ENCODE results near the gene LITAF.

Gene LITAF

DNA sequence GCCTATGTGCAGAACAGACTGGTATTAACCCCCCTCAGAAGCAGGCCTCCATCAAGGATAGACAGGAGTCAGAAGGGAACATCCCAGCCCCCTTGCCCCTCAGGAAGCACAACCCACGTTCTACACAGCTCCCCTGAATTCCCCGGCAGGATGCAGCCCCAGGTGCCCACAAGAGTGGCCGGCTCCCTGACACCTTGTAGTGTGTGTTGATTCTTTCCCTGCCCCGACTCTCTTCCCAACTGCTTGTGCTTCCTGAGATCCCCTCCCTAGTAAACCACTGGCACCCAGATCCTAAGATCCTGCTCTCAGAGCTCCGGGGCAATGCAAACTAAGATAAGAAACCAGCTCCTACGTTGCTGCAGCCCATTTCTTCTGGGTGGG, 34.8 kb upstream of the LITAF start:
- H3K36me3 ChIP-seq (ENCODE audit: insufficient read depth, low read length), result no peaks in the 10 kb centered on the region
- no peak overlapping the region for H2AFZ ChIP-seq (ENCODE audit: low read length)
- H3F3A ChIP-seq (ENCODE audit: low read depth), result no peaks in the 10 kb centered on the region; the same call in 1 of the 2 replicates
- no peak overlapping the region for H3K4me2 ChIP-seq (ENCODE audit: low read depth, low read length, poor library complexity, severe bottlenecking)
- H3K9me3 ChIP-seq (ENCODE audit: insufficient read depth, low read depth, low read length), result no peaks in the 10 kb centered on the region
- no peaks in the 10 kb centered on the region for H3K9me2 ChIP-seq (replicated peaks; ENCODE audit: low read depth, low read length)
- H3K9ac ChIP-seq (ENCODE audit: low read depth, low read length, poor library complexity, severe bottlenecking), result no peak overlapping the region
- H3K27me3 ChIP-seq (ENCODE audit: insufficient read depth, low read length, poor library complexity, severe bottlenecking), result no peaks in the 10 kb centered on the region
- peaks cover 18% of the 10 kb centered on the region for H3K4me1 ChIP-seq (ENCODE audit: insufficient read depth, low read length, poor library complexity, severe bottlenecking)
- H3K79me2 ChIP-seq (ENCODE audit: insufficient read depth, low read length), result no peaks in the 10 kb centered on the region
- H3K4me3 ChIP-seq (ENCODE audit: low read length, poor library complexity, severe bottlenecking), result no peak overlapping the region
- no peak for TF ChIP-seq EZH2phosphoT487 (IDR thresholded peaks at IDR 0.05; ENCODE audit: borderline replicate concordance)
- TF ChIP-seq, protein P1, sequence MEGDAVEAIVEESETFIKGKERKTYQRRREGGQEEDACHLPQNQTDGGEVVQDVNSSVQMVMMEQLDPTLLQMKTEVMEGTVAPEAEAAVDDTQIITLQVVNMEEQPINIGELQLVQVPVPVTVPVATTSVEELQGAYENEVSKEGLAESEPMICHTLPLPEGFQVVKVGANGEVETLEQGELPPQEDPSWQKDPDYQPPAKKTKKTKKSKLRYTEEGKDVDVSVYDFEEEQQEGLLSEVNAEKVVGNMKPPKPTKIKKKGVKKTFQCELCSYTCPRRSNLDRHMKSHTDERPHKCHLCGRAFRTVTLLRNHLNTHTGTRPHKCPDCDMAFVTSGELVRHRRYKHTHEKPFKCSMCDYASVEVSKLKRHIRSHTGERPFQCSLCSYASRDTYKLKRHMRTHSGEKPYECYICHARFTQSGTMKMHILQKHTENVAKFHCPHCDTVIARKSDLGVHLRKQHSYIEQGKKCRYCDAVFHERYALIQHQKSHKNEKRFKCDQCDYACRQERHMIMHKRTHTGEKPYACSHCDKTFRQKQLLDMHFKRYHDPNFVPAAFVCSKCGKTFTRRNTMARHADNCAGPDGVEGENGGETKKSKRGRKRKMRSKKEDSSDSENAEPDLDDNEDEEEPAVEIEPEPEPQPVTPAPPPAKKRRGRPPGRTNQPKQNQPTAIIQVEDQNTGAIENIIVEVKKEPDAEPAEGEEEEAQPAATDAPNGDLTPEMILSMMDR (conservative IDR thresholded peaks at IDR 0.05; ENCODE audit: low read length), result no peak
- H4K20me1 ChIP-seq (ENCODE audit: insufficient read depth, low read length, poor library complexity, severe bottlenecking), result no peaks in the 10 kb centered on the region

DNA sequence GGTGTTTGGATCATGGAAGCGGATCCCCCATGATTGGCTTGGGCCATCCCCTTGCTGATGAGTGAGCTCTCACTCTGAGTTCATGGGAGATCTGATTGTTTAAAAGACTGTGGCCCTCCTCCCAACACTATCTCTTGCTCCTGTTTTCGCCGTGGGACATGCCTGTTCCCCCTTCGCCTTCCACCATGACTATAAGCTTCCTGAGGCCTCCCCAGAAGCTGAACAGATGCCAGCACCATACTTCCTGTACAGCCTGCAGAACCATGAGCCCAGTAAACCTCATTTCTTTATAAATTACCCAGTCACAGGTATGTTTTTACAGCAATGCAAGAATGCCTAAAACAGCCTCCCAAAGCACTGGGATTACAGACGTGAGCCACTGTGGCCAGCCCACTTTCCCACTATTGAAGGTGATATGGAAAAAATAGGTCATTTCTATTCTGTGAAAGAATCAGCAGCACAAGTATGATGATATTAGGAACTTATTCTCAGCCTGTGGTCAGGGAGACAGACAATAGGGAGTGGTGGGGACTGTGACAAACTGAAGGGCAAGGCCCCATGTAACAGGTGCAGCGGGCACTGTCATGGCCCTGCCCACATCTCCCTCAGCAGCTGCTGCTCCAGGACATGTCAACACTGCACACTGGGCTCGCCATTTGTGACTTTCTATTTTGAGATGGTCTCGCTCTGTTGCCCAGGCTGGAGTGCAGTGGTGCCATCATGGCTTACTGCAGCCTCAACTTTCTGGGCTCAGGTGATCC, 33.7 kb upstream of the LITAF start:
- TF ChIP-seq, protein P1 (conservative IDR thresholded peaks at IDR 0.05; ENCODE audit: low read length), result no peak
- TF ChIP-seq EZH2phosphoT487 (IDR thresholded peaks at IDR 0.05; ENCODE audit: borderline replicate concordance), result no peak
- Histone ChIP-seq H3K9me2 (replicated peaks; ENCODE audit: low read depth, low read length) (no peaks in the 10 kb centered on the region), H2AFZ (ENCODE audit: low read length) (no peak overlapping the region), H3K4me1 (ENCODE audit: insufficient read depth, low read length, poor library complexity, severe bottlenecking) (peaks cover 18% of the 10 kb centered on the region), H3K4me3 (ENCODE audit: low read length, poor library complexity, severe bottlenecking) (no peak overlapping the region), H4K20me1 (ENCODE audit: insufficient read depth, low read length, poor library complexity, severe bottlenecking) (no peaks in the 10 kb centered on the region), H3K27me3 (ENCODE audit: insufficient read depth, low read length, poor library complexity, severe bottlenecking) (no peaks in the 10 kb centered on the region), H3K36me3 (ENCODE audit: insufficient read depth, low read length) (no peaks in the 10 kb centered on the region), H3K9ac (ENCODE audit: low read depth, low read length, poor library complexity, severe bottlenecking) (no peak overlapping the region), H3K4me2 (ENCODE audit: low read depth, low read length, poor library complexity, severe bottlenecking) (no peak overlapping the region), H3K9me3 (ENCODE audit: insufficient read depth, low read depth, low read length) (no peaks in the 10 kb centered on the region), H3F3A (ENCODE audit: low read depth) (no peaks in the 10 kb centered on the region; the same call in 1 of the 2 replicates), H3K79me2 (ENCODE audit: insufficient read depth, low read length) (no peaks in the 10 kb centered on the region)

DNA sequence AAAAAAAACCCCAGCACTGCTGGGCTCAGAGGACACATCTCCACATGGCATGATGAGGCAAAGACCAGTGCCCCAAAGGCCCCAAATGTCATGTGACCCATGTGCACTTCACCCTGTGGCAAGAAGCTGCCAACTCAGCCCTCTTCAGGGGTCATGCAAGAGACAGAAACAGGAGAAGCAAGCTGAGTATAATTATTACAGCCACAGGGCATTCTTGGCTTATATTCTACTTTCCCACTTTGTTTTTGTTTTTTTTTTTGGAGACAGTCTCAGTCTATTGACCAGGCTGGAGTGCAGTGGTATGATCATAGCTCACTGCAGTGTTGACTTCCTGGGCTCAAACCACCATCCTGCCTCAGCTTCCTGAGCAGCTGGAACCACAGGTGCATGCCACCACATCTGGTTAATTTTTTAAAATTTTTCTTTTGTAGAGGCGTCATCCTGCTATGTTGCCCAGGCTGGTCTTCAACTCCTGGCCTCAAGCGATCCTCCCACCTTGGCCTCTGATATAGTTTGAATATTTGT, 32.7 kb upstream of the LITAF start:
- no peak for TF ChIP-seq EZH2phosphoT487 (IDR thresholded peaks at IDR 0.05; ENCODE audit: borderline replicate concordance)
- TF ChIP-seq, protein P1 (conservative IDR thresholded peaks at IDR 0.05; ENCODE audit: low read length), result no peak
- Histone ChIP-seq H3K4me2 (ENCODE audit: low read depth, low read length, poor library complexity, severe bottlenecking) (peak overlapping the region; percentile 47), H4K20me1 (ENCODE audit: insufficient read depth, low read length, poor library complexity, severe bottlenecking) (no peaks in the 10 kb centered on the region), H3F3A (ENCODE audit: low read depth) (no peaks in the 10 kb centered on the region; the same call in 1 of the 2 replicates), H3K79me2 (ENCODE audit: insufficient read depth, low read length) (no peaks in the 10 kb centered on the region), H3K9me2 (replicated peaks; ENCODE audit: low read depth, low read length) (no peaks in the 10 kb centered on the region), H3K27me3 (ENCODE audit: insufficient read depth, low read length, poor library complexity, severe bottlenecking) (no peaks in the 10 kb centered on the region), H2AFZ (ENCODE audit: low read length) (no peak overlapping the region), H3K9me3 (ENCODE audit: insufficient read depth, low read depth, low read length) (no peaks in the 10 kb centered on the region), H3K4me3 (ENCODE audit: low read length, poor library complexity, severe bottlenecking) (peak overlapping the region; percentile 3), H3K36me3 (ENCODE audit: insufficient read depth, low read length) (no peaks in the 10 kb centered on the region), H3K4me1 (ENCODE audit: insufficient read depth, low read length, poor library complexity, severe bottlenecking) (peaks cover 18% of the 10 kb centered on the region), H3K9ac (ENCODE audit: low read depth, low read length, poor library complexity, severe bottlenecking) (no peak overlapping the region)

Measured in Loucy (cell line).